SU-DHL-6 (cell line): ENCODE measurements around the gene C3.

Experiments
- EZH2phosphoT487 ChIP-seq: fragments of 200-600 bp; sonication (generic), shearing (Covaris generic); conservative IDR thresholded peaks from 2 replicates; pipeline ENCODE4 v1.6.1; 2018; ENCODE audit warnings: mild to moderate bottlenecking, antibody characterized with exemption, low read length, moderate library complexity, mixed read lengths
- TF ChIP-seq, protein P1 (sequence below): fragments of 200-600 bp; sonication (generic); IDR thresholded peaks from one replicate; pipeline ENCODE4 v1.5.1; 2017; ENCODE audit warnings: antibody characterized with exemption, mild to moderate bottlenecking, low read length, moderate library complexity; ENCODE audit not compliant: insufficient read depth, poor library complexity, severe bottlenecking

DNA sequence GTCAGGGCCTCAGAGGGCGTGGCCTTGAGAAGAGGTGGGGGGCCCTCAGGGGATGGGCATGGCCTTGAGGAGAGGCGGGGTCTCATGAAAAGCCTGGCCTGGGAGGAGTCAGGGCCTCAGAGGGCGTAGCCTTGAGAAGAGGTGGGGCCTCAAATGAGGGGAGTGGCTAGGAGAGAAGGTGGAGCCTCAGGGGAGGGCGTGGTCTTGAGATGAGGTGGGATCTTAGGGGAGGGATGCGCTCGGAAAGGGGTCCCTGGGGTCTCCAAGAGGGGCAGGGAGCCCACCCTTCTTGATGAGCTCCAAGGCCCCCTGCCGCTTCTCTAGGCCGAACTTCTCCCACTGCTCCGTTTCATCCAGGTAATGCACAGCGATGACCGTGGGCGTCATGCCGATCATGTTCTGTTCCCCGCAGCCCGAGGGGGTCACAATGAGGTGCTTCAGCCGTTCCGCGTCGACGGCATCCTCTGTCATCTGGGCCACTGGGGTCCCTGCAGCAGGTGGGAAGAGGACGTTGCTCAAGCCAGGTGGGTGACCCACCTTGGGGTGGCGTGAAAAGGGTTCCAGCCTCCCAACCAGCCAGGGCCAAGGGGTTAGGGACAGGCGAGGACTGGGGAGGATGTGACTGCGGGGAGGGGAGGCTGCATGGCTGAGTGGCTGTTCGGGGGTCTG lies 26.2 kb downstream of the C3 start:
- TF ChIP-seq, protein P1, sequence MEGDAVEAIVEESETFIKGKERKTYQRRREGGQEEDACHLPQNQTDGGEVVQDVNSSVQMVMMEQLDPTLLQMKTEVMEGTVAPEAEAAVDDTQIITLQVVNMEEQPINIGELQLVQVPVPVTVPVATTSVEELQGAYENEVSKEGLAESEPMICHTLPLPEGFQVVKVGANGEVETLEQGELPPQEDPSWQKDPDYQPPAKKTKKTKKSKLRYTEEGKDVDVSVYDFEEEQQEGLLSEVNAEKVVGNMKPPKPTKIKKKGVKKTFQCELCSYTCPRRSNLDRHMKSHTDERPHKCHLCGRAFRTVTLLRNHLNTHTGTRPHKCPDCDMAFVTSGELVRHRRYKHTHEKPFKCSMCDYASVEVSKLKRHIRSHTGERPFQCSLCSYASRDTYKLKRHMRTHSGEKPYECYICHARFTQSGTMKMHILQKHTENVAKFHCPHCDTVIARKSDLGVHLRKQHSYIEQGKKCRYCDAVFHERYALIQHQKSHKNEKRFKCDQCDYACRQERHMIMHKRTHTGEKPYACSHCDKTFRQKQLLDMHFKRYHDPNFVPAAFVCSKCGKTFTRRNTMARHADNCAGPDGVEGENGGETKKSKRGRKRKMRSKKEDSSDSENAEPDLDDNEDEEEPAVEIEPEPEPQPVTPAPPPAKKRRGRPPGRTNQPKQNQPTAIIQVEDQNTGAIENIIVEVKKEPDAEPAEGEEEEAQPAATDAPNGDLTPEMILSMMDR: no peak
- no peak for TF ChIP-seq EZH2phosphoT487
